Neural cell (in vitro differentiated cells): ENCODE measurements around the gene SLC35C1. TPM values are rescaled to one million over a fixed set of nuclear protein-coding genes. Genes with fewer than 3 reads are reported as not detected.

Source experiments
- H2AFZ ChIP-seq: fragments of 200-600, 300-800 bp; sonication (generic), shearing (Covaris generic); 2 replicates; pipeline ENCODE4 v1.6.0; 2014; ENCODE audit warnings: low read depth, mild to moderate bottlenecking, antibody characterized with exemption, low read length, moderate library complexity
- H3F3A ChIP-seq: fragments of 200-600 bp; shearing (Covaris generic); 2 replicates; pipeline ENCODE4 v1.6.1; 2016; ENCODE audit warnings: mild to moderate bottlenecking, moderate library complexity, mixed read lengths, antibody characterized with exemption, low read length; ENCODE audit not compliant: insufficient read depth, poor library complexity, severe bottlenecking
- H3K27ac ChIP-seq: fragments of 200-600, 300-800 bp; sonication (generic), shearing (Covaris generic); 2 replicates; pipeline ENCODE4 v1.5.1; 2014; ENCODE audit warnings: mild to moderate bottlenecking, low read length, moderate library complexity
- H3K27me3 ChIP-seq: fragments of 300-800, 200-600 bp; sonication (generic), shearing (Covaris generic); 2 replicates; pipeline ENCODE4 v1.6.0; 2014; ENCODE audit warnings: mild to moderate bottlenecking, low read depth, low read length, moderate library complexity; ENCODE audit not compliant: insufficient read depth
- H3K36me3 ChIP-seq: fragments of 300-800, 200-600 bp; sonication (generic), shearing (Covaris generic); 2 replicates; pipeline ENCODE4 v1.5.1; 2014; ENCODE audit warnings: mild to moderate bottlenecking, antibody characterized with exemption, low read length, moderate library complexity; ENCODE audit not compliant: insufficient read depth
- H3K4me2 ChIP-seq: fragments of 300-800, 200-600 bp; sonication (generic), shearing (Covaris generic); 2 replicates; pipeline ENCODE4 v1.6.0; 2014; ENCODE audit warnings: mild to moderate bottlenecking, low read length
- H3K4me3 ChIP-seq: fragments of 300-800, 200-600 bp; sonication (generic), shearing (Covaris generic); 2 replicates; pipeline ENCODE4 v1.5.1; 2014; ENCODE audit warnings: mild to moderate bottlenecking, low read length, moderate library complexity
- H3K79me2 ChIP-seq: fragments of 200-600 bp; shearing (Covaris generic); replicated peaks from 2 replicates; pipeline ENCODE4 v1.6.0; 2014; ENCODE audit warnings: mild to moderate bottlenecking, low read length, moderate library complexity; ENCODE audit not compliant: insufficient read depth
- H3K9ac ChIP-seq: fragments of 300-800, 200-600 bp; sonication (generic), shearing (Covaris generic); 2 replicates; pipeline ENCODE4 v1.6.1; 2016; ENCODE audit warnings: mild to moderate bottlenecking, low read length, mixed read lengths
- H3K9me2 ChIP-seq: fragments of 200-600 bp; shearing (Covaris generic); 2 replicates; pipeline ENCODE4 v1.6.1; 2016; ENCODE audit warnings: mild to moderate bottlenecking, low read length, mixed read lengths; ENCODE audit not compliant: insufficient read depth
- H3K9me3 ChIP-seq: fragments of 200-600, 300-800 bp; sonication (generic), shearing (Covaris generic); 2 replicates; pipeline ENCODE4 v1.6.1; 2016; ENCODE audit warnings: mild to moderate bottlenecking, mixed run types, low read length, moderate library complexity, mixed read lengths
- H4K20me1 ChIP-seq: fragments of 200-600 bp; shearing (Covaris generic); 2 replicates; pipeline ENCODE4 v1.6.1; 2016; ENCODE audit warnings: mild to moderate bottlenecking, mixed run types; ENCODE audit not compliant: insufficient read depth
- EP300 ChIP-seq: fragments of 450-650 bp; conservative IDR thresholded peaks from 2 replicates; pipeline ENCODE4 v1.6.1; 2014; ENCODE audit warnings: antibody characterized with exemption, mild to moderate bottlenecking, moderate library complexity; ENCODE audit not compliant: poor library complexity, severe bottlenecking
- EZH2 ChIP-seq: fragments of 200-600, 300-800 bp; shearing (Covaris generic), sonication (generic); IDR thresholded peaks from 2 replicates; pipeline ENCODE4 v1.6.1; 2014; ENCODE audit warnings: antibody characterized with exemption, low read length, borderline replicate concordance, mild to moderate bottlenecking; ENCODE audit not compliant: insufficient read depth, poor library complexity, severe bottlenecking
- MXI1 ChIP-seq: fragments of 450-650 bp; conservative IDR thresholded peaks from 2 replicates; pipeline ENCODE4 v1.6.1; 2014; ENCODE audit warnings: antibody characterized with exemption, mild to moderate bottlenecking; ENCODE audit not compliant: poor library complexity, severe bottlenecking
- POLR2AphosphoS5 ChIP-seq: IDR thresholded peaks from 2 replicates; pipeline ENCODE4 v1.6.1; 2012
- RAD21 ChIP-seq: fragments of 450-650 bp; conservative IDR thresholded peaks from 2 replicates; pipeline ENCODE4 v1.6.1; 2014; ENCODE audit warnings: antibody characterized with exemption, mild to moderate bottlenecking, moderate library complexity
- SMC3 ChIP-seq: fragments of 450-650 bp; conservative IDR thresholded peaks from 2 replicates; pipeline ENCODE4 v1.6.1; 2014; ENCODE audit warnings: antibody characterized with exemption, mild to moderate bottlenecking, moderate library complexity; ENCODE audit not compliant: poor library complexity
- TAF1 ChIP-seq: IDR thresholded peaks from 2 replicates; pipeline ENCODE4 v1.6.1; 2012; ENCODE audit warnings: low read depth
- polyA plus RNA-seq: library from polyadenylated mRNA; depleted of rRNA; stranded (reverse); fragments of >200 nt; gene quantifications from 2 replicates; pipeline ENCODE4 v1.2.3, GENCODE V29; 2014
- TF ChIP-seq, protein P1 (sequence below): fragments of 450-650 bp; IDR thresholded peaks from 2 replicates; pipeline ENCODE4 v1.5.1; 2014; ENCODE audit warnings: antibody characterized with exemption, mild to moderate bottlenecking, moderate library complexity; ENCODE audit not compliant: poor library complexity, severe bottlenecking
- TF ChIP-seq, protein P2 (sequence below): IDR thresholded peaks from 2 replicates; pipeline ENCODE4 v1.6.1; 2012; ENCODE audit warnings: borderline replicate concordance

Gene SLC35C1
- polyA plus RNA-seq, 1 donor from 2014 or later: 2.3 TPM

- Histone ChIP-seq H3K9me2 (no peaks in the 10 kb centered on the region), H3K4me2 (no peak overlapping the region), H3K27ac (no peak overlapping the region), H3K9me3 (no peaks in the 10 kb centered on the region), H3K4me3 (no peak overlapping the region), H3F3A (no peaks in the 10 kb centered on the region), H2AFZ (no peak overlapping the region), H3K9ac (no peak overlapping the region), H3K79me2 (no peaks in the 10 kb centered on the region), H3K36me3 (no peaks in the 10 kb centered on the region), H3K27me3 (no peaks in the 10 kb centered on the region), H4K20me1 (no peaks in the 10 kb centered on the region)
- TF ChIP-seq, protein P1, sequence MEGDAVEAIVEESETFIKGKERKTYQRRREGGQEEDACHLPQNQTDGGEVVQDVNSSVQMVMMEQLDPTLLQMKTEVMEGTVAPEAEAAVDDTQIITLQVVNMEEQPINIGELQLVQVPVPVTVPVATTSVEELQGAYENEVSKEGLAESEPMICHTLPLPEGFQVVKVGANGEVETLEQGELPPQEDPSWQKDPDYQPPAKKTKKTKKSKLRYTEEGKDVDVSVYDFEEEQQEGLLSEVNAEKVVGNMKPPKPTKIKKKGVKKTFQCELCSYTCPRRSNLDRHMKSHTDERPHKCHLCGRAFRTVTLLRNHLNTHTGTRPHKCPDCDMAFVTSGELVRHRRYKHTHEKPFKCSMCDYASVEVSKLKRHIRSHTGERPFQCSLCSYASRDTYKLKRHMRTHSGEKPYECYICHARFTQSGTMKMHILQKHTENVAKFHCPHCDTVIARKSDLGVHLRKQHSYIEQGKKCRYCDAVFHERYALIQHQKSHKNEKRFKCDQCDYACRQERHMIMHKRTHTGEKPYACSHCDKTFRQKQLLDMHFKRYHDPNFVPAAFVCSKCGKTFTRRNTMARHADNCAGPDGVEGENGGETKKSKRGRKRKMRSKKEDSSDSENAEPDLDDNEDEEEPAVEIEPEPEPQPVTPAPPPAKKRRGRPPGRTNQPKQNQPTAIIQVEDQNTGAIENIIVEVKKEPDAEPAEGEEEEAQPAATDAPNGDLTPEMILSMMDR: no peak
- TF ChIP-seq EP300 (no peak), POLR2AphosphoS5 (no peak), RAD21 (no peak), MXI1 (no peak)
- TF ChIP-seq, protein P2, sequence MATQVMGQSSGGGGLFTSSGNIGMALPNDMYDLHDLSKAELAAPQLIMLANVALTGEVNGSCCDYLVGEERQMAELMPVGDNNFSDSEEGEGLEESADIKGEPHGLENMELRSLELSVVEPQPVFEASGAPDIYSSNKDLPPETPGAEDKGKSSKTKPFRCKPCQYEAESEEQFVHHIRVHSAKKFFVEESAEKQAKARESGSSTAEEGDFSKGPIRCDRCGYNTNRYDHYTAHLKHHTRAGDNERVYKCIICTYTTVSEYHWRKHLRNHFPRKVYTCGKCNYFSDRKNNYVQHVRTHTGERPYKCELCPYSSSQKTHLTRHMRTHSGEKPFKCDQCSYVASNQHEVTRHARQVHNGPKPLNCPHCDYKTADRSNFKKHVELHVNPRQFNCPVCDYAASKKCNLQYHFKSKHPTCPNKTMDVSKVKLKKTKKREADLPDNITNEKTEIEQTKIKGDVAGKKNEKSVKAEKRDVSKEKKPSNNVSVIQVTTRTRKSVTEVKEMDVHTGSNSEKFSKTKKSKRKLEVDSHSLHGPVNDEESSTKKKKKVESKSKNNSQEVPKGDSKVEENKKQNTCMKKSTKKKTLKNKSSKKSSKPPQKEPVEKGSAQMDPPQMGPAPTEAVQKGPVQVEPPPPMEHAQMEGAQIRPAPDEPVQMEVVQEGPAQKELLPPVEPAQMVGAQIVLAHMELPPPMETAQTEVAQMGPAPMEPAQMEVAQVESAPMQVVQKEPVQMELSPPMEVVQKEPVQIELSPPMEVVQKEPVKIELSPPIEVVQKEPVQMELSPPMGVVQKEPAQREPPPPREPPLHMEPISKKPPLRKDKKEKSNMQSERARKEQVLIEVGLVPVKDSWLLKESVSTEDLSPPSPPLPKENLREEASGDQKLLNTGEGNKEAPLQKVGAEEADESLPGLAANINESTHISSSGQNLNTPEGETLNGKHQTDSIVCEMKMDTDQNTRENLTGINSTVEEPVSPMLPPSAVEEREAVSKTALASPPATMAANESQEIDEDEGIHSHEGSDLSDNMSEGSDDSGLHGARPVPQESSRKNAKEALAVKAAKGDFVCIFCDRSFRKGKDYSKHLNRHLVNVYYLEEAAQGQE: no peak
Measured at GRCh38 chr11:45796461-45796861, 8.5 kb upstream of the SLC35C1 start.

DNA sequence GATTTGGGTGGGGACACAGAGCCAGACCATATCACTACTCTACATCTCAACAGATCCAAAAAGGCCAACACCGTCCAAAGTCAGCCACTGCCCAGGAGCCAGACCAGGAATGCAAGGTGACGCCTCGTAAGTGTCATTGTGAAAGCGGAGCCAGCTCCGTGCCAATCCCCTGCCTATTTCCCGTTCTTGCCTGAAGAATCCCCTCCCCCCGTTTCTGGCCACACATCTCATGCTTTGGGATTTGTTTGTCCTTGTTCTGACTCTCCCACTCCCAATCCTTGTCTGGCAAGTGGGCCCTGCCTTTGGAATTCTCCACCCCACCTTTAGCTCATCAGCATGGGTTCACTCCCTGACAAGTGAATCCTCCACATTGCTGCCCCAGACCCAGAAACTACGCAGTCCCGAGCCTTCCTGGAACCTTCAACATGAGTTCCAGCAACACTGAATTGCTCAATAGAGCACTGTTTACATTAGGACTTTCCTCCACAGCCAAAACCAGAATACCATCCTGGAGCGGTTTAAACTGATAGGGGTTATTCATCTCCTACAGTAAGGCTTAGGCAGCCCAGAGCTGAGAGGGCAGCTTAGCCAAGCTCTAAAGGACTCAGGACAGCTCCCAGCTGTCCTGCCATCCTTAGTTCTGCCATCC lies 6.0 kb upstream of the SLC35C1 start:
- Histone ChIP-seq H2AFZ (no peak overlapping the region), H3K9ac (no peak overlapping the region), H3K27me3 (peaks cover 15% of the 10 kb centered on the region), H3F3A (no peaks in the 10 kb centered on the region), H3K27ac (no peak overlapping the region), H3K9me3 (no peaks in the 10 kb centered on the region), H3K4me2 (no peak overlapping the region), H3K9me2 (no peaks in the 10 kb centered on the region), H3K36me3 (no peaks in the 10 kb centered on the region), H3K79me2 (no peaks in the 10 kb centered on the region), H4K20me1 (no peaks in the 10 kb centered on the region), H3K4me3 (no peak overlapping the region)
- TF ChIP-seq, protein P2: no peak
- TF ChIP-seq MXI1: no peak
- no peak for TF ChIP-seq EP300
- TF ChIP-seq, protein P1: no peak
- TF ChIP-seq EZH2: no peak
- no peak for TF ChIP-seq RAD21
- no peak for TF ChIP-seq POLR2AphosphoS5
- TF ChIP-seq TAF1: no peak
- TF ChIP-seq SMC3: no peak
